Cardiac fibroblast (primary cell): ENCODE results near the gene FAM234B.

Source experiments
- DNase-seq, 2 donors: peaks; one replicate each; pipeline versions ENCODE4 v3.0.0 to v3.0.0-alpha.2; 2010; ENCODE audit warnings: low read depth in 2 of 2
- H3K4me3 ChIP-seq, 2 donors: replicated peaks in 1 of 2; 1 replicate in 1 of 2; 2 replicates in 1 of 2; pipeline ENCODE4 v1.5.1; 2011; ENCODE audit warnings: low read depth in 2 of 2, low read length in 2 of 2, mild to moderate bottlenecking in 2 of 2, moderate library complexity in 1 of 2
- CTCF ChIP-seq: IDR thresholded peaks from one replicate; pipeline ENCODE4 v1.5.1; 2011; ENCODE audit warnings: low read depth, mild to moderate bottlenecking, low read length, inconsistent platforms

Gene FAM234B

GRCh38 chr12:13090054-13090453 is 45.9 kb downstream of the FAM234B start:
- DNase-seq, result no peak
- no peak overlapping the region for H3K4me3 ChIP-seq
- TF ChIP-seq CTCF, result no peak

DNA sequence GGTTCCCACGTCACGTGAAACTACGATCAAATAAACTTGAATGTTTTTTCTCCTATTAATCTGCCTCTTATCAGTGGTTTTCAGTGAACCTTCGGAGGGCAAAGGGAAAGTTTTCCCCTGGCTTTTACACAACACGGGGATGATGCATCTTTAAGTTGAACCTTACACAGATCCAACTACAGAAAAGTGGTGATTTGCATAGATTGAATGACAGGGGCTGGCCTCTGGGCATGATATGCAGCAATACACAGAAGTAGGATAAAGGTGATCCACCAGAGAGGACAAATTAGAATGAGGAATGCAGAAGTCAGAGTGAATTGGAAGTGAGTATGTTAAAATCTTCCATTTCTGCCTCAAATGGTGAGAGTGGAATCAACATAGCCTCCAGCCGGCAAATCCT is 47.7 kb downstream of the FAM234B start:
- H3K4me3 ChIP-seq, result no peak overlapping the region
- TF ChIP-seq CTCF, result no peak
- no peak for DNase-seq

- no peak for TF ChIP-seq CTCF
- no peak overlapping the region for H3K4me3 ChIP-seq
- DNase-seq, result peak in 1 of 2 donors; percentile 62
Observed at GRCh38 chr12:13093191-13093847, 49.1 kb downstream of the FAM234B start.

DNA sequence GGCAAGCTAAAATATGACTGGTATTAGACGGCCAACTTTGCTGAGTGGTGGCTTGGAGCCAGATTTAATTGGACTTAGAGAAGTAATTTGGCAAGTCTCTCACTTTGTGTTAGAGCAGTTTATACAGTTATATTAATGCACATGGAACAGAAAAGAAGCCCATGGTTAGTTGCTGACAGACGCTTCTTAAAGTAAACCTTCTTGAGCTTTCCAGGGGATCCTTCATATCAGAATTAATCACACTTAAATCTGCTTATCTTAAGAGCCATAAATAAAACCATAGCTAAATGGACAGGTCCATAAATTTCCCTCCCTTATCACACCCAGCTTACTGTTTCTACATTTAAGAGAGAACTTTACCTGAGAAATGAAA is 49.7 kb downstream of the FAM234B start:
- TF ChIP-seq CTCF, result no peak
- H3K4me3 ChIP-seq, result no peak overlapping the region
- DNase-seq, result peak in 1 of 2 donors; percentile 65

DNA sequence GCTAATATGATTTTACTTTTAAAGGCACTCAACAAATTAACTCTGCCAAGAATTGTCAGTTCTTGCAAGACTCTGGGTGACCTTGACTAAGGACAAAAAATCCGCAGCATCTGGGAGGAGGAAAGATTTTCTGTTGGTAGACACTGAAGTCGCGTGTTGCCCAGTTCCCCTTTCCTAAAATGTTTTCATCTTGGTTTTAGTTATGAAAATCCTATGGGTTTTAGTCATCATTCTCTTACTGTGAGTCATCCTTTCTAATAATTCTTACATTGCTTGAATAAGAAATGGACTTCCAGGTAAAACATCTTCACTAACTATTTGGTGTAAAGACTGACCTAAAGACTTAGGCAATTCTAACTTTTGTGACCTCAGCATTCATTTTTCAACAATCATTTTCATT is 50.2 kb downstream of the FAM234B start:
- DNase-seq, result peak; percentile 60 to 78
- no peak for TF ChIP-seq CTCF
- no peak overlapping the region for H3K4me3 ChIP-seq

DNA sequence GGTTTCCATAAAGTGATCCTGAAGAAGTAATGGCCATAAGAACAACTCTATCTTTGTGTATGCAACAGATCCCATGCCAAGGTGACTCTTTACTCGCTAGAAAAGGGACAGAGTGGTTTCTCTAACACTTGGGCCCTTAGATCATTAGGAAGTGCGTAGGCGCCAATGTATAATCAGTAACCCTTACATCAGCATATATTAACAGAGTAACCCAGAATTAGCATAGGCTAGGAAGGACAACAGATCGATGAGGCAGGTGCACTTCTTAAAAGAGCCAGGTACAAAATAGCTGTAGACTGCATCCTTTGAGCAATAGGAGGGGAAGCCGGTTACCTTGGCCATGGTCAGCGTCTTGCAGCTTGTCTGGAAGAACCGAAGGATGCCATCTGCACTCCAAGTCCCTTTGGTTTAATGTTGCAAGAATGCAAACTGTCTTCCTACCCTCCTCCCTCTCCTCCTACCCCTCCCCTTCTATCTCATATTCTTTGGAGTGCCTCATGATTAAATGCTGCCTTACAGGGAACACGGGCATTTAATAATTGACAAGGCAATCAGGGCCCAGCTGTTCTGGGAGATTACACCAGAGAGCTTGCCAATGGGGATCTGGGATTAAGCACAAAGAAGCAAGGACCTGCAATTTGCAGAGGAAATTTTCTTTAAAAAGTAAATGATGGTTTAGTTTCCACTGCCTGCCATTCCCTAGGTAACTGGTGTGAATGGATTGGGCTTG is 51.2 kb downstream of the FAM234B start:
- DNase-seq, result no peak
- no peak overlapping the region for H3K4me3 ChIP-seq
- no peak for TF ChIP-seq CTCF
